NCI-H1417 treated with DMSO at 0.1 percent for 48 hours (cell line): ENCODE measurements around the gene SMAD7.
A peak's percentile ranks its signal among the peaks of the same experiment; 100 is the strongest.

Experiments
- DNase-seq: peaks from one replicate; lab custom pipeline; 2025; lab: John Stamatoyannopoulos, UW

SMAD7 gene

GRCh38 chr18:48893608-48894600, 56.9 kb downstream of the SMAD7 start:
- DNase-seq = no peak

- DNase-seq = no peak
Measured at GRCh38 chr18:48893061-48893607, 57.6 kb downstream of the SMAD7 start.

GRCh38 chr18:48892146-48892855, 58.5 kb downstream of the SMAD7 start:
- peak; percentile 42 for DNase-seq

- DNase-seq = no peak
Measured at GRCh38 chr18:48891721-48892120, 59.0 kb downstream of the SMAD7 start.

- no peak for DNase-seq
Measured at GRCh38 chr18:48889981-48890762, 60.6 kb downstream of the SMAD7 start.

GRCh38 chr18:48889115-48889941, 61.4 kb downstream of the SMAD7 start:
- no peak for DNase-seq

GRCh38 chr18:48888773-48889080, 62.0 kb downstream of the SMAD7 start:
- no peak for DNase-seq

- DNase-seq = no peak
Measured at GRCh38 chr18:48887905-48888772, 62.6 kb downstream of the SMAD7 start.

- DNase-seq = no peak
Measured at GRCh38 chr18:48887294-48887904, 63.4 kb downstream of the SMAD7 start.

GRCh38 chr18:48886520-48887293, 64.1 kb downstream of the SMAD7 start:
- no peak for DNase-seq

GRCh38 chr18:48885924-48886400, 64.8 kb downstream of the SMAD7 start:
- DNase-seq = no peak

- no peak for DNase-seq
Measured at GRCh38 chr18:48885266-48885923, 65.4 kb downstream of the SMAD7 start.

GRCh38 chr18:48884771-48885170, 66.0 kb downstream of the SMAD7 start:
- DNase-seq = no peak

GRCh38 chr18:48884306-48884705, 66.5 kb downstream of the SMAD7 start:
- no peak for DNase-seq

GRCh38 chr18:48882379-48882778, 68.4 kb downstream of the SMAD7 start:
- DNase-seq = no peak

GRCh38 chr18:48880931-48881330, 69.8 kb downstream of the SMAD7 start:
- no peak for DNase-seq

- no peak for DNase-seq
Measured at GRCh38 chr18:48879008-48879431, 71.7 kb downstream of the SMAD7 start.

- DNase-seq = no peak
Measured at GRCh38 chr18:48878471-48878870, 72.3 kb downstream of the SMAD7 start.
